Keratinocyte (primary cell): ENCODE measurements around the gene MANBA.

ENCODE experiments used
- CTCF ChIP-seq, 3 experiments: IDR thresholded peaks in 1 of 3; conservative IDR thresholded peaks in 1 of 3; optimal IDR thresholded peaks in 1 of 3; 2 replicates in 2 of 3; 3 replicates in 1 of 3; pipeline versions ENCODE3 to v1.5.1; 2011; ENCODE audit warnings: low read length in 3 of 3, mild to moderate bottlenecking in 3 of 3, moderate library complexity in 2 of 3, control low read depth in 1 of 3, inconsistent platforms in 1 of 3; ENCODE audit not compliant: insufficient read depth in 2 of 3; ENCODE audit errors: extremely low read depth in 1 of 3
- EZH2 ChIP-seq: IDR thresholded peaks from one replicate; pipeline ENCODE4 v1.6.1; 2012; ENCODE audit warnings: inconsistent platforms, mild to moderate bottlenecking, low read length, moderate library complexity

- TF ChIP-seq EZH2 (no peak), CTCF (optimal IDR thresholded peaks at IDR 0.05 in 1 of 3, IDR thresholded peaks at IDR 0.05 in 1 of 3, conservative IDR thresholded peaks at IDR 0.05 in 1 of 3; ENCODE audit: extremely low read depth in 1 of 3, insufficient read depth in 2 of 3, low read length in 3 of 3) (no peak)
Observed at GRCh38 chr4:102647117-102647516, 113.7 kb downstream of the MANBA start.
